GM11168 (cell line): ENCODE data around the gene POLR1G.
"Not testable (repeated sequence)": the region's sequence is repeated elsewhere in the genome, so short reads cannot be mapped to it uniquely, and the experiment has no call there.

Experiments used
- in situ Hi-C: fragments of 300-500 bp; cut with MboI; formaldehyde crosslinking; loops from one replicate; pipeline ENCODE4 v1.12.0; 2022; ENCODE audit warnings: low sequenced_read_pairs; ENCODE audit not compliant: unreplicated experiment

Gene POLR1G

DNA sequence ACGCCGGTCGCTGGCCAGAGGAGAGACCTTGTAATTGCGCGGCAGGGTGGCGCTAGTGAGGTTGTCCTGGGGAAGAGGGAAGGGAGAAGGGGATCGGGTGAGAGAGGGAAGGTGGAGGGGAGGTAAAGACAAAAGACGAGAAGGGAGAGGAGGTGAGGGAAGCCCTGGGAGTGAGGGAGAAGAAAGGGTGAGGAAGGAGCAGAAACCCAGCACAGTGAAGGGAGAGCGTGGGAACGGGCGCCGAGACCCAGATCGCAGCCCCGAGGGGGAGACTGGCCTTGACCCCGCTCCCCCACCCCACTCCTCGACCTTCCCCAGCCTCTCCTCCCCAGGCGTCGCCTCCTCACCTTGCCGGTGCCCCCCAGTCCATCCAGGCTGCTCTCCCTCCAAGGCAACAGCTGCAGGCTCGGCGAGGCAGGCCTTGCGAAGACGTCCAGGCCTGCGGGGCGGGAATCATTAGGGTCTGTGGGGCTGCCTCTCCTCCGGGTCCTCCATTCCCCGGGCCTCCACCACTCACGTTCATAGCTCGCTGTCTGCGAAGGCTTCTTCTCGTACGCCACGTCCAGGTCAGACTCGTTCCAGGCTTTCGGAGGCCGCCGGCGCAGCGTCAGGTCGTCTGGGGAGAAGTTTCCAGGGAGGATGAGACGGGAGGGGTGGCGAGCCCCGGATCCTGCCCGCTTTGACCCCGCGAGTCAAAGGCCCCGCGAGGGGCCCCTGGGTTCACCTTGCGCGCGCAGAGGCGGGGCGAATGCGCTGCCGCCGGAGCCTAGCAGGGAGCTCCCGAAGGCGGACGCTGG is 10.4 kb upstream of the POLR1G start:
- in situ Hi-C loops, result no loop called here

DNA sequence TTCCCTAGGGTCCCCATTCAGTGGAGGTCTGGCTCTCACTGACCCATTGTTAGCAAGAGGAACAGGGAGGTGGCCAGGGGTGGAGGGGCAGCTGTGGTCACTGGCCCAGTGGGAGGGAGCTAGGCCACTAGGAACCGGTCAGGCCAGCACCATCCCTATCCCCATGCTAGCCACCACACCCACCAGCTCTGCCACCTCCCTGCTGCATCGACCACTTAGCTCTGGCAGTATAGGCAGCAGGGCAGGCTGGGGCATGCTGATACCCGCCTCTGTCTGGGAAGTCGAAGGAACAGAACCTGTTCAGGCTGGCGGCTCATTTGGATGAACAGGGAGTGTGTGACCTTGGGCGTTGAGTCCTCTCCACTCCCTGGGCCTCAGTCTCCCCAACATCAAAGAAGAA is 6.3 kb upstream of the POLR1G start:
- in situ Hi-C loops, result no loop called here

DNA sequence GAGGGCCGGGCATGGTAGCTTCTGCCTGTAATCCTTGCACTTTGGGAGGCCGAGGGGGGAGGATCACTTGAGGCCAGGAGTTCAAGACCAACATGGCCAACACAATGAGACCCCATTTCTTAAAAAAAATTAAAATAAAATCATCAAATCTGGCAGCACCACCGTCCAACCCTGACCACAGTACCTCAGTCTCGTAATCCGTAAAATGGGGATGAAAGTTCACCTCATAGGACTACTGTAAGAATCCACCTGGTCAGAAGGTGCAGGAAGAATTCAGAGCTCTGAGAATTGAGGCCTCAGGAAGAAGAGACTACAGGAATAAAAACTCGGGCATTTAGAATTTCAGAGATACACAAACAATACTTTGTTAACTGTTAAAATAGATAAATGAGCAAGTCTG is 4.6 kb upstream of the POLR1G start:
- in situ Hi-C loops, result no loop called here

DNA sequence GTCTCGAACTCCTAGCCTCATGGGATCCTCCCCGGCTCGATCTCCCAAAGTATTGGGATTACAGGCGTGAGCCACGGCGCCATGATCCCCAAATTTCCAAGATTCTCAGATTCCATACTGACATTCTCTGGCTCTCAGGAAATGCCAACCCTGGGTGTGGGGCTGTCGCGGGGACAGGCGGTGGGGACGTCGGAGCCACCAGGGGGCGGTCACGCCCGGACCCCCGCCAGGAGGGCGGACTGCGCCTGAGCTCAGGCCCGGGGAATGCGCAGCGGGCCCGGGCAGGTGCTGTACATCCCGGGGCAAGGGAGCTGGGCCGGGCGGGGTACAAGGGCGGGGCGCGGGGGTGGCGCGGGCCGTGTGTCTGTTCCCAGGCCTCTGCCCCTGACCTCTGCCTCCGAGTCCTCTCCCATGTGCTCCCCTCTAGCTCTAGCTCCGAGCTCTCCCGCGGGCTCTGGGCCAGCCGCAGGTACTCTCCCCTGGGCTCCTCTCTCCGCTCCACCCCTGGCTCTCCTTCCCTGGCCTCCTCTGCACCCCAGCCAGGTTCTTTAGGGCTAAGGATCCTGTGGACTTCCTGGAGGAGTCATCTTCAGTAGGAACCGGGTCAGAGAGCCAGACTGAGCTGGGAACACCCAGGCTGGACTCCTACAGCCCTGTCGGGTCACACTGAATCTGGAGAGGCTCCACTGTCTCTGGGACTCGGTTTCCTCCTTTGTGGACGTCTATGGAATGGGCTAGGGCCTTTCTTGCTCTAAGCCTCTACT is 4.0 kb upstream of the POLR1G start:
- in situ Hi-C loops, result no loop called here

DNA sequence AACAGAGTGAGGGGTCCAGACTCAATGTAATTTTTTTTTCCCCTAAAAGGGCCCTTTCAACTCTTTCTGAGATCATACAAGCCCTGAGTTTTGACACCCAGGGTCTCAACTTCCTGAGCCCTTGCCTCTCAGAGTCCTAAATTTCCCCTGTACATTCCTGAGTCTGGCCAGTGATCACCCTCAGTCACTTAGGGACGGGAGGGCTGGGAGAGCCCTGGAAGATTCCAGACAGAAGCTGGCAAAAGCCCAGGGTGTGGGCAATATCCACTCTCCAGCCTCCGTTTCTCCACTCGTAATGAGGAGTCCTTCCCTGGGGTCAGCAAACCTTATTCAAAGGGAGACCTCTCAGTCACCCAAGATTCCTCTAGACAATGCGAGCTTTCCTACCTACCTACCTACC is 3.2 kb upstream of the POLR1G start:
- in situ Hi-C loops, result no loop called here

DNA sequence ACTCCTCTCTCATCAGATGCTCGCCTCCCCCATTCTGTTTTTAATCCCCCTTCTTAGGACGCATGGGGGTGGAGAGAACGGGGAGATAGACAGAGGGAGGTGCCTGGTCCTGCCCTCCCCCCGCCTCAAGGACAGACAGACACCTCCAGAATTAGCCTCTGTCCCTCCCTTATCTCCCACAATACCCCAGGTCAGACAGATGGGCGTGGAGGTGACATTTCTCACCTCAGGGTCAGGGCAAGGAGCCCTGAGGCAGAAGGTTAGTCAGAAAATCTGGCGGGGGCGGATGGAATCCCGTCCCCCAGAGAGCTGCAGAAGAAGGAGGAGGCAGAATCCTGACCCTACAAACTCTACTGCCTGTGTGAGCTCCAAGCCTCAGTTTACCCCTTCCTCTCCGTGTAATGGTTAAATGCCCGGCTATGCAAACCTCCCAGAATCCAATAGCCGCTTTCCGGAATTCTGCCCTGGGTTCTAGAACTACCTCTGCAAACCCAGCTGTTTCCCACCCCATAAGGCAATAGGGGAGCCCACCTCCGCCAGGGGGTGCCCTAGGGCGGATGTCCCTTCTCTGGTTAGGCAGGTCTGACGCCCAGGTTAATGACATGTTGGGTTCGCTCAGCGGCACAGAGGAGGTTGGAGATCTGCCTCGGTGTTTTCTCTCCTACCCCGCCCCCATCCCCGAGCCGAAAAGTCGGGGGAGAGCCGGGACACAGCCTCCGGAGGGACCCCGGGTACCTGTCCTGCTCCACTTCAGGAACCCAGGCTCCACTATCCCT is 2.5 kb upstream of the POLR1G start:
- in situ Hi-C loops, result no loop called here

DNA sequence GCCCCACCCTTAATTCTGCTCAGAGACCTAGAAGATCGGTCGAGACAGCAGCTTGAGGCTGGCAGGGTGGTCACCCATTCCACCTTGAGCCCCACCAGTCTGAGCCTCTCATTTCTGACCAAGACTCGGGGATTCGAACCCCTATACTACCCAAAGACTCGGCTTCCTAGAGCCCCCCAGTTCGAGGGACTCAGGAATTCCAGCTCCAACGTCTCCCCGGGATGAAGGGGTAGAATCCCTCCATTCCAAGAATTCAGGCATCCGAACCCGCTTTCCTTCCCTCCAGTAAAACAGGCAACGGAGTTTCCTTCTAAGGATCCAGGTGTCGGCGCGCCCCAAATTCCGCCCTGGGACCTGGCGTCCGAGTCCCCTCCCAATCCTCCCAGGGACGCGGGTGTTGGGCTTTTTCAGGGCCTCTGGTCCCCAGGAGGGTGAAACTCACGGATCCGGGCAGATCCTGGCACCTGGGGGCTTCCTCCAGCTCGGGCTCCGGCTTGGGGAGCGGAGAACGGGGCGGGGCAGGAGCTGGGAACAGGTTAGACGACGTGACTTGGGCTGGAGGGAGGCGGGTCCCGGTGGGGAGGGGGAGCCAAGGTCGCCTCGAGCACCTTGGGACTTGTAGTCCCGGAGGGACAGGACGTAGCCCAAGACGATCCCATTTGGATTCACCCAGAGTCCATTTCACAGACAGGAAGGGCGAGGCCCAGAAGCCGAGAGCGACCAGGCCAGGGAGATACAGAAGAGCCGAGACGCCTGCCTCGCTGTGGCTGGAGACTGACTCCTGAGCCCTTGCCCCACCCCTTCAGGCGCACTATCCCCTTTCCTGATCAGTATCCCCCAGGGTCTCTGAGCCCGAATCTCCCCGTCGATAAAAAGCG is 1.6 kb upstream of the POLR1G start, which contains the start of gene PPP1R13L:
Gene PPP1R13L, minus strand, starts transcription at position 513 of the 878 bp plus-strand sequence. CDS start 6,751 bp downstream, outside the sequence.
- in situ Hi-C loops, result no loop called here

DNA sequence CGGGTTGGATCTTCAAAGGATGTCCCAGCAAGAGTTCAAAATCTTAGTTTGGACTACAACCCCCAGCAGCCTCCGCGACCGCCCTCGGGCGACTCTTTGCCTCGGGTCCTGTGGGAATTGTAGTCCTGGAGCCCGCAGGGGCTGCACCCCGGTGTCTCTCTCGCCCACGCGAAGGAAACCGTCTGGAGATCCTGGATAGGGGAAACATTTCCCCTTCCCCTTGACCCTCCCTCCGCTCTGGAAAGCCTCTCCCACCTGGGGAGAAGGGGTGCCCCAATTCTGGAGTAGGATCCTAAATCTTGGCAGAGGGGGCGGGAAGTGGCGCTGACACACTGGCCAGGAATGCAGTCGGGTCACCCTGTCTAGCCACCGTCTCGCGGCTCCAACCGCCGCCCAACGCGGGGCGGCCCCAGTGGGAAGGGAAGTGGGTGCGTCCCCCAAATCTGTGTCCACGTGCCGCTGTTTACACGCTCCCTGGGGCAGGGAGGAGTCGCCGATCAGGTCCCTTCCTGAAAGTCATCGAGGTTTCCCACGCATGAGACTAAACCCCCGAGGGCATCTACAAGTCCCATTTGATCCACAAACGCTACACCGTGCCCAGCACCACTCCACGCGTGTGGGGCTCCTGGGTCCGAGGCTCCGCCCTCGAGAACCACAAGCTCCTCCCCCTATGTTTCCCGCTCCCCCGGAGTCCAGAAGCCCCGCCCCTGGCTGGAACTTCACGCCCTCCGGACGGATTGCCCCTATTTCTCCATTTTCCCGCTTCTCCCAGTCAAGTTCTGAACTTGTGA is 814 bp upstream of the POLR1G start:
- in situ Hi-C loops, result no loop called here

DNA sequence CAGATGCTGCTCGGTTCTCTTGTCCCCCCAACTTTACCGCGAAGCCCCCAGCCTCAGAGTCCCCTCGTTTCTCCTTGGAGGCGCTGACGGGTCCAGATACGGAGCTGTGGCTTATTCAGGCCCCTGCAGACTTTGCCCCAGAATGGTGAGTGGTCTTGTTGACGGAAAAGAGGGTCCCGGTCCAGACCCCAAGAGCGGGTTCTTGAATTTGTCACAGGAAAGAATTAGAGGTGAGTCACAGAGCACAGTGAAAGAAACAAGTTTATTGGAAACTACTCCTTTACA is 589 bp downstream of the POLR1G start:
- in situ Hi-C loops, result no loop called here

DNA sequence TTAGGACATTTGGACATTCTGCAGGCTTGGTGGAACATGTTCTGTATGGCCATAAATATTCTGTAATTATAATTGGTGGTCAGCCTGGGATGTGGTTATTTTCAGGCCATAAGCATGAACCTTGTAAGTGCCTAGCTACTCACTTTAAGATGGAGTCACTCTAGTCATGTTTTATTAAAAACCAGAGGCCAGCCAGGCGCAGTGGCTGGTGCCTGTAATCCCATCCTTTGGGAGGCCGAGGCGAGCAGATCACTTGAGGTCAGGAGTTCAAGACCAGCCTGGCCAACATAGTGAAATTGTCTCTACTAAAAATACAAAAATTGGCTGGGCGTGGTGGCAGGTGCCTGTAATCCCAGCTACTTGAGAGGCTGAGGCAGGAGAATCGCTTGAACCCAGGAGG is 1.1 kb downstream of the POLR1G start:
- in situ Hi-C loops, result not testable (repeated sequence)

DNA sequence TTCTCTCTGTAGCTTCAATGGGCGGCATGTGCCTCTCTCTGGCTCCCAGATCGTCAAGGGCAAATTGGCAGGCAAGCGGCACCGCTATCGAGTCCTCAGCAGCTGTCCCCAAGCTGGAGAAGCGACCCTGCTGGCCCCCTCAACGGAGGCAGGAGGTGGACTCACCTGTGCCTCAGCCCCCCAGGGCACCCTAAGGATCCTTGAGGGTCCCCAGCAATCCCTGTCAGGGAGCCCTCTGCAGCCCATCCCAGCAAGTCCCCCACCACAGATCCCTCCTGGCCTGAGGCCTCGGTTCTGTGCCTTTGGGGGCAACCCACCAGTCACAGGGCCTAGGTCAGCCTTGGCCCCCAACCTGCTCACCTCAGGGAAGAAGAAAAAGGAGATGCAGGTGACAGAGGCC is 1.7 kb downstream of the POLR1G start:
- in situ Hi-C loops, result no loop called here

DNA sequence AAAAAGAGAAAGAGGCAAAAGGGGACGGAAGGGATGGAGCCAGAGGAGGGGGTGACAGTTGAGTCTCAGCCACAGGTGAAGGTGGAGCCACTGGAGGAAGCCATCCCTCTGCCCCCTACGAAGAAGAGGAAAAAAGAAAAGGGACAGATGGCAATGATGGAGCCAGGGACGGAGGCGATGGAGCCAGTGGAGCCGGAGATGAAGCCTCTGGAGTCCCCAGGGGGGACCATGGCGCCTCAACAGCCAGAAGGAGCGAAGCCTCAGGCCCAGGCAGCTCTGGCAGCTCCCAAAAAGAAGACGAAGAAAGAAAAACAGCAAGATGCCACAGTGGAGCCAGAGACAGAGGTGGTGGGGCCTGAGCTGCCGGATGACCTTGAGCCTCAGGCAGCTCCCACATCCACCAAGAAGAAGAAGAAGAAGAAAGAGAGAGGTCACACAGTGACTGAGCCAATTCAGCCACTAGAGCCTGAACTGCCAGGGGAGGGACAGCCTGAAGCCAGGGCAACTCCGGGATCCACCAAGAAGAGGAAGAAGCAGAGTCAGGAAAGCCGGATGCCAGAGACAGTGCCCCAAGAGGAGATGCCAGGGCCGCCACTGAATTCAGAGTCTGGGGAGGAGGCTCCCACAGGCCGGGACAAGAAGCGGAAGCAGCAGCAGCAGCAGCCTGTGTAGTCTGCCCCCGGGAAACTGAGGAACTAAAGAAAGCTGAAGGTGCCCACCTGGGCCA is 2.5 kb downstream of the POLR1G start:
- in situ Hi-C loops, result no loop called here

DNA sequence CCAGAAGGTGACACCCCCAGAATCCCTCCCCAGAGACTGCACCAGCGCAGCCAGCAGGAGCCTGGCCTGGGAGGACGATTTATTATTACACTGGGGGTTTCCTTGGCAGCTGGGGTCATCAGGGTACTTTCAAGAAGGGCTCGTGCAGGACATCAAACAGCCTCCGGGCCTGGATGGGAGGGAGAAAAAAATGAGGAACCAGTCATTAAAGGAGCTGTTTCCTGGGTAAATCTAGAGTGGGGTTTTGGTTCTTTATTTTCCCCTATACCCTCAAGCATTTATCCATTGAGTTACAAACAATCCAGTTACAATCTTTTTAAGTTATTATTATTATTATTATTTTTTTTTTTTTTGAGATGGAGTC is 3.1 kb downstream of the POLR1G start:
- in situ Hi-C loops, result no loop called here

DNA sequence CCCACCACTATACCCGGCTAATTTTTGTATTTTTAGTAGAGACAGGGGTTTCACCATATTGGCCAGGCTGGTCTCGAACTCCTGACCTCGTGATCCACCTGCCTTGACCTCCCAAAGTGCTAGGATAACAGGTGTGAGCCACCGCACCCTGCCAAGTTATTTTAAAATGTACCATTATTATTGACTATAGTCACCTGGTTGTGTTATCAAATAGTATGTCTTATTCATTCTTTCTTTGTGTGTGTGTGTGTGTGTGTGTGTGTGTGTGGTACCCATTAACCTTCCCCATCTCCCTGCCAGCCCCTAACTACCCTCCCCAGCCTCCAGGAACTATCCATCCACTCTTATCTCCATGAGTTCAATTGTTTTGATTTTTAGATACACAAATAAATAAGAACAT is 3.9 kb downstream of the POLR1G start:
- in situ Hi-C loops, result not testable (repeated sequence)

DNA sequence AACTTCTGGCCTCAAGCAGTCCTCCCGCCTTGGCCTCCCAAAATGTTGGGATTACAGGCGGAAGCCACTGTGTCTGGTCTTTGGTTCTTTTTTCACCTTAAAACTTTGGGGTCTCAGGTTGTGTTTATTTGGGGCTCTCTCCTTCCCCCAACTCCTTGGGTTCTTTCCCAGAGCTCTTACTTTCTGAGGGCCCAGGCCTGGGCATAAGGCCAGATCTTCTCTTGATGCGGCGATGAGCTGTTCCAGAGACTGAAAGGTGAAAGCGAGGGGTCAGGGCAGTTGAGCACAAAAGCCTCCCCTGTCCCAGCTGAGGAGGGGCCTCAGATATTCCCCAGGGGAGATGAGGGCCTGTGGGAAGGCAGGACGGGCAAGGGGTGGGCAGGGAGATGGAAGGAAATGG is 7.1 kb downstream of the POLR1G start:
- in situ Hi-C loops, result no loop called here

DNA sequence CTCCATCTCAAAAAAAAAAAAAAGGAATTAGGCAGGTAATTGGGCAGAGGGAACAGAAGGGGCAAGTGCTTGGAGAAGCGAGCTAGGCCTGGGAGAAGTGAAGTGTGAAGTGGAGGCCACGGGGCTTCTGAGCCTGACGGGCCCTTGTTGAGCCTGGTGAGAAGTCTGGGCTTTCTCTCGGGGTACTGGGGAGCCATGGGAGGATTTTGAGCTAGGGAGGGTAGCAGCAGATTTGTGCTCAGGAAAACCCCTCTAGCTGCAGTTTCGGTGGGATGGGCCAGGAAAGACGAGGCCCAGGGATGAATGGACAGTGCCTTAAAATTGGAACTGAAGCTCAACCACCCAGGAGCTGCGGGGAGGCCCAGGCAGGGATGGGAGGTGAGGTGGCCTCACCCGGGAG is 8.0 kb downstream of the POLR1G start:
- in situ Hi-C loops, result no loop called here

DNA sequence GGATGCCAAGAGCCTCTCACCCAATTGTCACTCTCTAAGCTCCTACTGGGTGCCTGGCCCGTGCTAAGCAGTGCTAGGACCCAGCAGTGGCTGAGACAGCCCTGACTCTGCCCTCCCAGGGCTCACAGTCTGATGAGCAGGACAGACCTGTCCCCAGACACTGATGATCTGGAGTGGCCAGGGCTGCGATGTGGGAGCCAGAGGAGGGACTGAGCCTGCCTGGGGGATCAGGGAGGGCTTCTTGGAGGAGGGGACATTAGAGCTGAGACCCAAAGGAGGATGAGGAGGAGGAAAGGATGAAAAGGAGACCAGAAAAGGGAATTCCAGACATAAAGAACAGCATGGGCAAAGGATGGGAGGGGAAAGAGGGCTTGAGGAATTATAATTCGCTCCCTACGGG is 10.7 kb downstream of the POLR1G start:
- in situ Hi-C loops, result no loop called here

DNA sequence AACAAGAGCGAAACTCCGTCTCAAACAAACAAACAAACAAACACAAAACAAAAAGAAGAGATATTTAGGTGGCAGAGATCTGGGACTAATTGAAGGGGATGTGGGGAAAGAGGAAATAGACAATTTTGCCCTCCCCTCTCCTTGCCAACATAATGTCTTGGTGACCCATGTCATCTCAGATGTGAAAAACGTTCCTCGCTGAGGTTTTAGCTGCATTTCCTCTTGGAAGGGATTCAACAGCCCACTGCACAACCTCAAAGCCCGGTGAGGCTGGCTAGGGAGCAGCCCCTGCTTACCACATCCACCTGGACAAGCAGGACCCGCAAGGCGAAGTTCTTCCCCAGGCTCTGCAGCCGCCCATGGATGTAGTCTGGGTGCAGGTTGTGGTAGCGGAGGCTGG is 12.4 kb downstream of the POLR1G start:
- in situ Hi-C loops, result no loop called here

DNA sequence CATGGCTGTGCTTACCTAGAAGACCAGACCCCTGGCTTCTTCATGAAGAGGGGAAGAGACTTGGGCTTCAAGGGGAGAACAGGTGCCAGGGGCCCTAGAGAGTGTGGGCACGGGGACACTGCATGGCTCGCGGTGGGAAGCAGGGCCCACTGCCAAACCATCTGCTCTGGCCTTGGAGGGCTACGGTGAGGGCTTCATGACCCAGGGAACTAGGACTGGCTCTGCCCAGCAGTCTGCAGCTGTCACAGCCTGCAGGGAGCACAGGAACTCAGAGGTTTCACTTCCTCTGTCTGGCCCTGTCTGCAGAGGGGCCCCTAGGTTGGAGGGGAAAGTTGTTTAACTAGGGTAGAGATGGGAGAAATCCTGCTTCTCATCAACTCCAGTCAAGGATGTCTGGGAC is 13.0 kb downstream of the POLR1G start:
- in situ Hi-C loops, result no loop called here
